ENCODE data around the gene SLC25A30. TPM values are rescaled to one million over a fixed set of nuclear protein-coding genes. Genes with fewer than 3 reads are reported as not detected.

Gene SLC25A30
- total RNA-seq, 2 experiments from 2014 or later: 18.9 to 21.2 TPM

- no peaks in the 10 kb centered on the region for H3K27me3 Mint-ChIP-seq
- H3K27ac Mint-ChIP-seq: no peak overlapping the region
- CTCF ChIA-PET: interaction anchor here (0.7 to 1.1 kb wide), 2 partner anchors 9 to 32 kb away, joined by 3 to 4 read pairs; no protein-coding TSS in a partner anchor
- no peak overlapping the region for H3K4me3 Mint-ChIP-seq
- DNase-seq (no peak), ATAC-seq (no peak)
- no peaks in the 10 kb centered on the region for H3K9me3 Mint-ChIP-seq
- intact Hi-C loops (cut with micrococcal nuclease): no loop called here
- POLR2A ChIA-PET: interaction anchor here (1.4 kb wide), 1 partner anchor 14 kb away, joined by 3 read pairs; the partner anchor contains the start of gene SLC25A30
- peaks cover 27% of the 10 kb centered on the region for H3K4me1 Mint-ChIP-seq (ENCODE audit: low read depth)
- TF ChIP-seq, protein P1, sequence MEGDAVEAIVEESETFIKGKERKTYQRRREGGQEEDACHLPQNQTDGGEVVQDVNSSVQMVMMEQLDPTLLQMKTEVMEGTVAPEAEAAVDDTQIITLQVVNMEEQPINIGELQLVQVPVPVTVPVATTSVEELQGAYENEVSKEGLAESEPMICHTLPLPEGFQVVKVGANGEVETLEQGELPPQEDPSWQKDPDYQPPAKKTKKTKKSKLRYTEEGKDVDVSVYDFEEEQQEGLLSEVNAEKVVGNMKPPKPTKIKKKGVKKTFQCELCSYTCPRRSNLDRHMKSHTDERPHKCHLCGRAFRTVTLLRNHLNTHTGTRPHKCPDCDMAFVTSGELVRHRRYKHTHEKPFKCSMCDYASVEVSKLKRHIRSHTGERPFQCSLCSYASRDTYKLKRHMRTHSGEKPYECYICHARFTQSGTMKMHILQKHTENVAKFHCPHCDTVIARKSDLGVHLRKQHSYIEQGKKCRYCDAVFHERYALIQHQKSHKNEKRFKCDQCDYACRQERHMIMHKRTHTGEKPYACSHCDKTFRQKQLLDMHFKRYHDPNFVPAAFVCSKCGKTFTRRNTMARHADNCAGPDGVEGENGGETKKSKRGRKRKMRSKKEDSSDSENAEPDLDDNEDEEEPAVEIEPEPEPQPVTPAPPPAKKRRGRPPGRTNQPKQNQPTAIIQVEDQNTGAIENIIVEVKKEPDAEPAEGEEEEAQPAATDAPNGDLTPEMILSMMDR (IDR thresholded peaks at IDR 0.05): no peak
- H3K36me3 Mint-ChIP-seq (ENCODE audit: low read depth): peaks cover 46% of the 10 kb centered on the region
Observed at GRCh38 chr13:45403081-45403480, 15.1 kb downstream of the SLC25A30 start.

GRCh38 chr13:45402641-45403040, 15.5 kb downstream of the SLC25A30 start:
- H3K9me3 Mint-ChIP-seq: no peaks in the 10 kb centered on the region
- TF ChIP-seq, protein P1 (IDR thresholded peaks at IDR 0.05): no peak
- intact Hi-C loops (cut with micrococcal nuclease): no loop called here
- peaks cover 47% of the 10 kb centered on the region for H3K36me3 Mint-ChIP-seq (ENCODE audit: low read depth)
- no peak overlapping the region for H3K27ac Mint-ChIP-seq
- ChIA-PET POLR2A (interaction anchor here (1.4 kb wide), 1 partner anchor 15 kb away, joined by 3 read pairs; the partner anchor contains the start of gene SLC25A30), CTCF (interaction anchor here (0.7 to 1.1 kb wide), 2 partner anchors 8 to 31 kb away, joined by 3 to 4 read pairs; no protein-coding TSS in a partner anchor)
- no peak overlapping the region for H3K4me3 Mint-ChIP-seq
- ATAC-seq (no peak), DNase-seq (no peak)
- peaks cover 31% of the 10 kb centered on the region for H3K4me1 Mint-ChIP-seq (ENCODE audit: low read depth)
- H3K27me3 Mint-ChIP-seq: no peaks in the 10 kb centered on the region

DNA sequence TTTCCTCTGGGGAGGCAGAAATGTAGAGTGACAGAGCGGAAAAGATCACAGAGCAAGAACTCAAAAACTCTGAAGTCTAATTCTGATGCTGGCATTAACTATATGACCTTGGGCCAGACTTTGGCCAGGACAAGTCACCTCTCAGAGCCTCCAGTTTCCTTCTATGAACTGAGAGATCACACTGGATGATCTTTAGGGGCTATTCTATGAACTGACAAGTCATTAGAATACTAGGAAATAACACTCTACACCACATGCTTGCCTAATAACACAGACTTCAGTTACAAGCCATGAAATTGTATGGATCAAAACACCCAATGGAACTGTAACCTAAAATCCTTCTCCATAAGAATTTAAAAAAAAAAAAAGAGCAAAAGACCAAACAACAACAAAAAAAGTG, 16.9 kb downstream of the SLC25A30 start:
- DNase-seq (no peak), ATAC-seq (peak; percentile 31)
- H3K4me3 Mint-ChIP-seq: no peak overlapping the region
- H3K27ac Mint-ChIP-seq: peak overlapping the region; percentile 79
- CTCF ChIA-PET: no interaction called here
- peaks cover 40% of the 10 kb centered on the region for H3K4me1 Mint-ChIP-seq (ENCODE audit: low read depth)
- TF ChIP-seq, protein P1 (IDR thresholded peaks at IDR 0.05): no peak
- H3K27me3 Mint-ChIP-seq: no peaks in the 10 kb centered on the region
- H3K36me3 Mint-ChIP-seq (ENCODE audit: low read depth): peaks cover 46% of the 10 kb centered on the region
- POLR2A ChIA-PET: interaction anchor here (1.9 kb wide), 1 partner anchor 16 kb away, joined by 10 read pairs; the partner anchor contains the start of gene SLC25A30
- H3K9me3 Mint-ChIP-seq: no peaks in the 10 kb centered on the region
- intact Hi-C loops (cut with micrococcal nuclease): no loop called here

GRCh38 chr13:45398877-45399276, 19.3 kb downstream of the SLC25A30 start:
- POLR2A ChIA-PET: interaction anchor here (1.4 to 2.1 kb wide), 2 partner anchors 11 to 58 kb away, joined by 5 to 9 read pairs; partner anchors contain the start of gene TPT1
- Mint-ChIP-seq H3K4me1 (ENCODE audit: low read depth) (peaks cover 61% of the 10 kb centered on the region), H3K27ac (peak overlapping the region; percentile 85)

More at GRCh38 chr13:45398877-45399276, 19.3 kb downstream of the SLC25A30 start:
- DNase-seq (peak; percentile 78), ATAC-seq (peak; percentile 55)
- H3K36me3 Mint-ChIP-seq (ENCODE audit: low read depth): peaks cover 47% of the 10 kb centered on the region
- intact Hi-C loops (cut with micrococcal nuclease): loop anchor here (5.0 kb wide), 1 partner anchor 73 kb away; no protein-coding TSS in a partner anchor
- H3K4me3 Mint-ChIP-seq: no peak overlapping the region
- no peaks in the 10 kb centered on the region for H3K9me3 Mint-ChIP-seq
- TF ChIP-seq, protein P1 (IDR thresholded peaks at IDR 0.05): no peak
- no peaks in the 10 kb centered on the region for H3K27me3 Mint-ChIP-seq
- CTCF ChIA-PET: interaction anchor here (0.8 to 2.8 kb wide), 5 partner anchors 8 to 67 kb away, joined by 3 to 18 read pairs (median 3); no protein-coding TSS in a partner anchor

Measured in activated CD8-positive, alpha-beta T cell treated with anti-CD3 and anti-CD28 coated beads for 36 hours (primary cell).